Natural killer cell (primary cell): ENCODE results near the gene PRICKLE3. TPM values are rescaled to one million over a fixed set of nuclear protein-coding genes. Genes with fewer than 3 reads are reported as not detected.

Experiments
- ATAC-seq, 3 donors: fragments of 150-1000 bp in 2 of 3; fragments of 200-7000 bp in 1 of 3; cut with Tn5 transposase; 1 replicate in 1 of 3; 2 replicates in 2 of 3; pipeline ENCODE4 v1.10.0; 2021; ENCODE audit warnings: mild to moderate bottlenecking in 2 of 3, moderate library complexity in 2 of 3
- DNase-seq, 2 donors: peaks; one replicate each; pipeline versions ENCODE4 v3.0.0 to v3.0.0-alpha.2; 2013 to 2021; ENCODE audit warnings: mixed read lengths in 1 of 2
- H3K27ac ChIP-seq: one replicate; pipeline ENCODE4 v1.5.1; 2013; ENCODE audit warnings: mild to moderate bottlenecking, low read length
- H3K27me3 ChIP-seq: one replicate; pipeline ENCODE4 v1.6.1; 2013; ENCODE audit warnings: low read length; ENCODE audit not compliant: control insufficient read depth, insufficient read depth
- H3K36me3 ChIP-seq: one replicate; pipeline ENCODE4 v1.6.1; 2013; ENCODE audit warnings: low read length; ENCODE audit not compliant: control insufficient read depth, insufficient read depth
- H3K4me1 ChIP-seq: one replicate; pipeline ENCODE4 v1.6.1; 2013; ENCODE audit warnings: low read length; ENCODE audit not compliant: control insufficient read depth, insufficient read depth
- H3K4me3 ChIP-seq: one replicate; pipeline ENCODE4 v1.5.1; 2013; ENCODE audit warnings: low read length
- H3K9me3 ChIP-seq: one replicate; pipeline ENCODE4 v1.6.1; 2013; ENCODE audit warnings: low read length; ENCODE audit not compliant: control insufficient read depth, insufficient read depth
- H3K27ac Mint-ChIP-seq, 2 donors: one replicate each; pipeline ENCODE4 v1.8.0; 2022; ENCODE audit warnings: mild to moderate bottlenecking in 2 of 2, mixed read lengths in 2 of 2, moderate library complexity in 1 of 2
- H3K27me3 Mint-ChIP-seq, 2 donors: one replicate each; pipeline ENCODE4 v1.8.0; 2022; ENCODE audit warnings: low read depth in 2 of 2, mixed read lengths in 2 of 2
- H3K36me3 Mint-ChIP-seq: one replicate; pipeline ENCODE4 v1.8.0; 2022; ENCODE audit warnings: mixed read lengths
- H3K4me1 Mint-ChIP-seq, 2 donors: one replicate each; pipeline ENCODE4 v1.8.0; 2022; ENCODE audit warnings: mixed read lengths in 2 of 2
- H3K4me3 Mint-ChIP-seq: one replicate; pipeline ENCODE4 v1.8.0; 2022; ENCODE audit warnings: mild to moderate bottlenecking, moderate library complexity, mixed read lengths
- H3K9me3 Mint-ChIP-seq, 2 donors: one replicate each; pipeline ENCODE4 v1.8.0; 2022; ENCODE audit warnings: mixed read lengths in 2 of 2
- WGBS: methylation state at CpG from one replicate; pipeline ENCODE4 v1.1.7; 2013; ENCODE audit warnings: missing lambda C conversion rate; ENCODE audit not compliant: insufficient coverage; 5-methylcytosine and 5-hydroxymethylcytosine counted together
- intact Hi-C: fragments of 100-400 bp; cut with micrococcal nuclease; formaldehyde crosslinking; loops from one replicate; pipeline ENCODE4 v1.14.2; 2022
- total RNA-seq, 4 donors: library from RNA; stranded (reverse); fragments of 120-200 nt in 1 of 4; gene quantifications; one replicate each; pipeline versions ENCODE4 v1.2.3 to v1.2.4, GENCODE V29; 2013 to 2022
- TF ChIP-seq, protein P1 (sequence below): fragments of 200-600 bp; IDR thresholded peaks from one replicate; pipeline ENCODE4 v1.8.0; 2022; ENCODE audit warnings: antibody characterized with exemption

PRICKLE3 gene
- total RNA-seq, 3 donors from 2014 or later (not counting 1 experiment from before 2014, with no cell fraction given) = 6.2 to 7.9 (median 6.3) TPM

- Histone ChIP-seq H3K9me3 (no peaks in the 10 kb centered on the region), H3K27ac (no peak overlapping the region), H3K36me3 (no peaks in the 10 kb centered on the region), H3K4me1 (peaks cover 41% of the 10 kb centered on the region), H3K4me3 (no peak overlapping the region), H3K27me3 (no peaks in the 10 kb centered on the region)
- H3K4me1 Mint-ChIP-seq = peaks cover 11 to 43% of the 10 kb centered on the region in 2 donors
- H3K27me3 Mint-ChIP-seq = no peaks in the 10 kb centered on the region
- DNase-seq (no peak), ATAC-seq (no peak)
- H3K4me3 Mint-ChIP-seq = peak overlapping the region; percentile 29
- H3K27ac Mint-ChIP-seq = no peak overlapping the region
- H3K36me3 Mint-ChIP-seq = no peaks in the 10 kb centered on the region
- intact Hi-C loops = no loop called here
- no peaks in the 10 kb centered on the region for H3K9me3 Mint-ChIP-seq
- 100% methylated on average over 1 of the region's 2 CpGs for WGBS
- TF ChIP-seq, protein P1, sequence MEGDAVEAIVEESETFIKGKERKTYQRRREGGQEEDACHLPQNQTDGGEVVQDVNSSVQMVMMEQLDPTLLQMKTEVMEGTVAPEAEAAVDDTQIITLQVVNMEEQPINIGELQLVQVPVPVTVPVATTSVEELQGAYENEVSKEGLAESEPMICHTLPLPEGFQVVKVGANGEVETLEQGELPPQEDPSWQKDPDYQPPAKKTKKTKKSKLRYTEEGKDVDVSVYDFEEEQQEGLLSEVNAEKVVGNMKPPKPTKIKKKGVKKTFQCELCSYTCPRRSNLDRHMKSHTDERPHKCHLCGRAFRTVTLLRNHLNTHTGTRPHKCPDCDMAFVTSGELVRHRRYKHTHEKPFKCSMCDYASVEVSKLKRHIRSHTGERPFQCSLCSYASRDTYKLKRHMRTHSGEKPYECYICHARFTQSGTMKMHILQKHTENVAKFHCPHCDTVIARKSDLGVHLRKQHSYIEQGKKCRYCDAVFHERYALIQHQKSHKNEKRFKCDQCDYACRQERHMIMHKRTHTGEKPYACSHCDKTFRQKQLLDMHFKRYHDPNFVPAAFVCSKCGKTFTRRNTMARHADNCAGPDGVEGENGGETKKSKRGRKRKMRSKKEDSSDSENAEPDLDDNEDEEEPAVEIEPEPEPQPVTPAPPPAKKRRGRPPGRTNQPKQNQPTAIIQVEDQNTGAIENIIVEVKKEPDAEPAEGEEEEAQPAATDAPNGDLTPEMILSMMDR = no peak
These were observed 46.4 kb upstream of the PRICKLE3 start for GRCh38 chrX:49232525-49232924.

DNA sequence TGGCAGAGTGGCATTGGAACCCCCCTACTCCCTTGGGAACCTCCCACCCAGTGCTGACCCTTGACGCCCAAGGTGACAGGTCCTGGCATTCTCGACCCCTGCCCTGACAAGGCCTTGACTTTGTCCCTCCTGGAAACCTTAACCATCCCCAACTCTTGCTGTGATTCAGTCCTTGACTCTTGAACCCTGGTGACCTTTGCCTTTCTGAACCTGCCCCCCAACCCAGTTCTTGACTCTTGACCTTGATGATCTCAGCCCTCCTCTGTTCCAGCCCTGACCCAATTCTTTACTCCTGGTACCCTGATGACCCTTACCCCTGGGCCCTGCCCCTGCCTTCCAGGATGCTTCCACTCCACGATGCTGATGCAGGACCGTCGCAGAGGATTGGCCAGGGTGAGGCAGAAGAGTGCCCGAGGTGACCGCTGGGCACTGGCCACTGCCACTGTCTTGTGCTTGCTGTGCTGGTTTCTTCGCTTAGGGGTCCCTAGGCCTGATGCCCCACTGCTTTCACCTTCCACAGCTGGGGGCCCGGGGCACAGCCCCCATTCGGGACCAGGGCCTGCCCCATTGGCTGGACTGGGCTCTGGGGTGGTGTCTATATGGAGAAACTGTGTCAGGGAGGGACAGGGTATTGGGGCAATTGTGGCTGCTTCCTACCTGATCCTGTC lies 45.3 kb upstream of the PRICKLE3 start:
- H3K4me1 Mint-ChIP-seq = peaks cover under 1 to 32% of the 10 kb centered on the region in 2 donors
- H3K4me3 Mint-ChIP-seq = peak overlapping the region; percentile 11
- no peak for DNase-seq
- Histone ChIP-seq H3K9me3 (no peaks in the 10 kb centered on the region), H3K36me3 (no peaks in the 10 kb centered on the region), H3K27me3 (no peaks in the 10 kb centered on the region), H3K4me3 (no peak overlapping the region), H3K4me1 (peaks cover 32% of the 10 kb centered on the region), H3K27ac (peak overlapping the region; percentile 77)
- 100% methylated on average over 10 of the region's 10 CpGs for WGBS
- H3K27me3 Mint-ChIP-seq = no peaks in the 10 kb centered on the region
- TF ChIP-seq, protein P1 = no peak
- H3K9me3 Mint-ChIP-seq = no peaks in the 10 kb centered on the region
- ATAC-seq = no peak
- peak overlapping the region in 1 of 2 donors; percentile 86 for H3K27ac Mint-ChIP-seq
- intact Hi-C loops = no loop called here
- H3K36me3 Mint-ChIP-seq = no peaks in the 10 kb centered on the region

GRCh38 chrX:49230500-49231232 lies 44.5 kb upstream of the PRICKLE3 start:
- Histone ChIP-seq H3K27ac (peak overlapping the region; percentile 77), H3K4me1 (peaks cover 25% of the 10 kb centered on the region), H3K27me3 (no peaks in the 10 kb centered on the region), H3K9me3 (no peaks in the 10 kb centered on the region), H3K4me3 (peak overlapping the region; percentile 45), H3K36me3 (no peaks in the 10 kb centered on the region)
- intact Hi-C loops = no loop called here
- peak; percentile 23 to 72 for DNase-seq
- no peaks in the 10 kb centered on the region for H3K27me3 Mint-ChIP-seq
- no peaks in the 10 kb centered on the region for H3K36me3 Mint-ChIP-seq
- TF ChIP-seq, protein P1 = no peak
- H3K9me3 Mint-ChIP-seq = no peaks in the 10 kb centered on the region
- H3K4me3 Mint-ChIP-seq = peak overlapping the region; percentile 80
- ATAC-seq = peak; percentile 65 to 79 (median 69)
- peak overlapping the region; percentile 63 to 86 for H3K27ac Mint-ChIP-seq
- WGBS = 5% methylated on average over 42 of the region's 44 CpGs
- peaks cover 0 to 26% of the 10 kb centered on the region in 2 donors for H3K4me1 Mint-ChIP-seq
